Mesangial cell (primary cell): ENCODE data around the gene TFR2. TPM values are rescaled to one million over a fixed set of nuclear protein-coding genes. Genes with fewer than 3 reads are reported as not detected.

ENCODE experiments used
- total RNA-seq: library from RNA; depleted of rRNA; stranded (reverse); fragments of >200 nt; gene quantifications from 2 replicates; pipeline ENCODE4 v1.2.3, GENCODE V29; 2015

The TFR2 gene
- total RNA-seq = 0.33 and 0.63 TPM in 2 replicates

DNA sequence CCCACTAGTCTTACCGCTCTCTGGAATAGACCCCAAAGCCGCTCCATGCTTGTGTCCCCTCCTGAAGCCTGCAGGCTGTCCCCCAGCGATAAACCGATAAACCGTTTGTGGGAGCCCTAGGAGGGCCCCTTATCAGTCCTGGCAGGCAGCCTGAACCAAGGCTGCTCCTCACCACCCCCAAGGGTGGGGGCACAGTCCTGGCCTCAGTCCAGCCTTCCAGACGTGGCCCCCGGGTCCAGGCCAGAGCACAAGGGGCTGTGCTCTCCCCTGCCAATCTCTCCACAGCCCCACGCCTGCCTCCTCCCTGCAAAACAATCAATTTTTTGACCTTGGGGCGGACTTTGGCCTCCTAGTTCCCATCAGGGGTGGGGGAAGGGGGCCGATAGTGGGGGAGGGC, at the start of gene TFR2:
TSS of gene TFR2 (minus strand) at position 90 of the 397 bp plus-strand sequence. CDS start at position 47, 43 bp downstream.

DNA sequence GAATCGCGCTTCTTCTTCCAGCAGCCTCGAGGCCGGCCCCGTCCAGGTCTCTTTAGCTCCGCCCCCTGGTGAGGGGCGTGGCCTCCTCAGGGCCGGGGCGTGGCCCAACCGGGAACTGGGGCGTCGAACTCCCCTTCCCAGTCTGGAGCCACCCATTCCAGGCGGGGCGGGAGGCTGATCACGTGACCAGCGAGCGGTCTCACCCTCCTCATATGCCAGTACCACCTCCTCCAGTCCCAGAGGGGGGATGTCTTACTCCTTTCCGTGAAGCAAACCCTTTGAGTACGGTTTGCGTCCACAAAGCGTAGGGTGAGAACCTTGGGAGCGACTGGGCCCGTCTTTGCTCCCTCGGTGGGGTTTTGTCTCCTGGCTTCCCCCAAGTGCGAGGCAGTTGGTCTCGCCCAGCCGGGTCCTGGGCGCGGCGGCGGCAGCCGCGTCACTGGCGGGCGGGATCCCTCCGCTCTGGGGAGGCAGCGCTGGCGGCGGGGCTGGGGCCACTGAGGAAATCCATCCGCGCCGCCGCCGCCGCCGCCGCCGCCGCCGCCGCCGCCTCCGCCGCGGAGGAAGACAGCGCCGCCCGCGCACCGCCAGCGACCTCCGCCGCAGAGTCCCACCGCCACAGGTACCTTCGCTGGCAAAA, 32.1 kb upstream of the TFR2 start, which contains the start of gene GNB2:
TSS of gene GNB2 (plus strand) at position 439 of the 640 bp plus-strand sequence. CDS start 2,526 bp downstream, outside the sequence.

GRCh38 chr7:100655908-100656674, 14.7 kb upstream of the TFR2 start, which contains the start of gene ACTL6B:
TSS of gene ACTL6B (minus strand) at chr7:100656448. CDS start at chr7:100656354, 94 bp downstream.

GRCh38 chr7:100611983-100612729, 29.2 kb downstream of the TFR2 start, which contains the start of gene MOSPD3:
TSS of gene MOSPD3 (plus strand) at chr7:100612540. CDS start at chr7:100612792, 252 bp downstream.

GRCh38 chr7:100586266-100587025, 54.9 kb downstream of the TFR2 start, which contains the start of gene FBXO24:
TSS of gene FBXO24 (plus strand) at chr7:100586328. CDS start at chr7:100586626, 298 bp downstream.

GRCh38 chr7:100585511-100586265, 55.7 kb downstream of the TFR2 start, which contains the start of gene LRCH4:
TSS of gene LRCH4 (minus strand) at chr7:100586129. CDS start at chr7:100586100, 29 bp downstream.

DNA sequence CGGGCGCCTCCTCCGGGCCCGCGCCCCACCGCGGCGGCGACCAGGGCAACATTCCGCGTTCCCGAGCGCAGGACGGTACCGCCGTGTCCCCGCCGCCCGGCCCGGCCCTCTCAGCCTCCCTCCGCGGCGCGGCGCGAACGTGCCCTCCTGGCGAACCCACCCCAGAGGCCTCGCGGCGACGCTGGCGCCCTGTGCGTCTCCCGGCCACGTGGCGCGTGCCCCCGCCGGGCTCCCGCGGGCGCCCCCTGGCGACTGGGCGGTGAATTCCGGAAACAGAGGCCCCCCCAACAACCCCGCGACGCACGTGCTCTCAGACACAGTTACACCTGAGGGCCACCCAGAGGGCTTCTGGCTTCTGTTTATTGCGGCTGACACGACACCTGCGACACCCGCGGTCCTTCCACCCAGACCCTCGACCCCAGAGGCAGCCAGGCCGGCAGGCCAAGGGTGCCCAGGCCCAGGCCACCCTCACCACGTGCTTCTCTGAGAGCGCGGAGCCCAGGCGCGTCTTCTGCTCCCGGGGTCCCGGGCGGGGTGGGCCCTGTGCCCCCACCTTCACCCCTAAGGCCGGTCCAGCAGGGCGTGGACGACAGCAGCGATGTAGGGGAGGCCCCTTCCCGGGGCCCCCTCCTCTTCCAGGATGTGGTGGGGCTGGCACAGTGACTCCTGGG, 67.5 kb downstream of the TFR2 start, which contains the start of gene SAP25:
TSS of gene SAP25 (minus strand) at position 210 of the 671 bp plus-strand sequence. CDS start at position 52, 158 bp downstream.

Other genes starting within 250 kb of the TFR2 start
- 0.25 and 0.81 TPM in 2 replicates for gene ZCWPW1, start 212.8 kb downstream of the TFR2 start, total RNA-seq
- 26.4 and 30.4 TPM in 2 replicates for gene MEPCE, start 211.7 kb downstream of the TFR2 start, total RNA-seq
- 40.4 and 54.1 TPM in 2 replicates for gene PPP1R35, start 205.1 kb downstream of the TFR2 start, total RNA-seq
- gene SPACDR, start 177.3 kb downstream of the TFR2 start, total RNA-seq = 0.89 TPM in 1 of 2 replicates, not detected in the other
- gene TSC22D4, start 162.3 kb downstream of the TFR2 start, total RNA-seq = 48.2 and 60.7 TPM in 2 replicates
- gene NYAP1, start 157.6 kb downstream of the TFR2 start, total RNA-seq = 0.16 and 4.2 TPM in 2 replicates
- gene AGFG2, start 102.3 kb downstream of the TFR2 start, total RNA-seq = 11.8 and 20.7 TPM in 2 replicates
- gene SAP25, start 67.7 kb downstream of the TFR2 start, total RNA-seq = 0.51 and 2.8 TPM in 2 replicates
- 30.1 and 33.6 TPM in 2 replicates for gene LRCH4, start 55.4 kb downstream of the TFR2 start, total RNA-seq
- gene FBXO24, start 55.2 kb downstream of the TFR2 start, total RNA-seq = 0.33 and 0.89 TPM in 2 replicates
- 15.8 and 58.8 TPM in 2 replicates for gene PCOLCE, start 39.2 kb downstream of the TFR2 start, total RNA-seq
- gene MOSPD3, start 29.0 kb downstream of the TFR2 start, total RNA-seq = 21.5 and 42.8 TPM in 2 replicates
- gene ACTL6B, start 14.9 kb upstream of the TFR2 start, total RNA-seq = not detected in 2 replicates
- 378 and 380 TPM in 2 replicates for gene GNB2, start 32.2 kb upstream of the TFR2 start, total RNA-seq
- 9.0 and 15.1 TPM in 2 replicates for gene GIGYF1, start 52.7 kb upstream of the TFR2 start, total RNA-seq
- gene POP7, start 64.6 kb upstream of the TFR2 start, total RNA-seq = 44.2 and 109 TPM in 2 replicates
- not detected in 2 replicates for gene EPO, start 78.9 kb upstream of the TFR2 start, total RNA-seq
- not detected in 2 replicates for gene ZAN, start 92.0 kb upstream of the TFR2 start, total RNA-seq
- 52.1 and 61.9 TPM in 2 replicates for gene EPHB4, start 186.0 kb upstream of the TFR2 start, total RNA-seq
- gene SLC12A9, start 211.2 kb upstream of the TFR2 start, total RNA-seq = 24.4 and 26.5 TPM in 2 replicates
- gene TRIP6, start 225.8 kb upstream of the TFR2 start, total RNA-seq = 74.3 and 84.3 TPM in 2 replicates
- gene SRRT, start 233.6 kb upstream of the TFR2 start, total RNA-seq = 63.5 and 101 TPM in 2 replicates
- 5.4 and 11.4 TPM in 2 replicates for gene UFSP1, start 248.2 kb upstream of the TFR2 start, total RNA-seq